ENCODE measurements around the gene SEC31A. TPM values are rescaled to one million over a fixed set of nuclear protein-coding genes. Genes with fewer than 3 reads are reported as not detected.
"Not testable (repeated sequence)": the region's sequence is repeated elsewhere in the genome, so short reads cannot be mapped to it uniquely, and the experiment has no call there.

SEC31A gene
- total and polyA plus RNA-seq, 12 donors, result 82.5 to 163 (median 122) TPM

DNA sequence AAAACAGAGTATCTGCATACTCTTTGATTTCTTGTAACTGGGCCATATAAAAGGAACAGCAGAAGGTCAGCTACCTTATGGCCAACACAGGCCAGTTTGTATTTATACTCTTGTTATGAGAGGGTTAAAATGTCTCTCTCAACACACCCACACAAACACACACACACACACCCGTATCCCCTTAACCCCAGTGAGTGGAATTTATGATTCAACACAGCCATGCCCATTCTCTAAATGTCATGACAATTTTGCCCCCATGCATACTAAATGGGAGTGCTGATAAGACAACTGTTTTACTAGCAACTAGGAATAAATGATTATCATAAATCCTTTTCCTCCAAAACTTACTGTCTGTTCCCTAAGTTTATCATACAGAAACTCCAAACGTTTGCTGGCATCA is 70.3 kb downstream of the SEC31A start:
- Histone ChIP-seq H3K9me3 (no peaks in the 10 kb centered on the region), H3K4me3 (no peak overlapping the region), H3K4me1 (no peaks in the 10 kb centered on the region), H3K36me3 (peaks cover 0 to 100% (median 85%) of the 10 kb centered on the region in 9 donors), H3K27me3 (no peaks in the 10 kb centered on the region), H3K27ac (no peak overlapping the region)
- no peak for DNase-seq
- ATAC-seq, result no peak
- intact Hi-C loops (cut with DNase I), result loop anchor here in 2 of 10 donors (10.0 kb wide), 1 partner anchor 54 kb away; no protein-coding TSS in a partner anchor
- TF ChIP-seq, protein P1, sequence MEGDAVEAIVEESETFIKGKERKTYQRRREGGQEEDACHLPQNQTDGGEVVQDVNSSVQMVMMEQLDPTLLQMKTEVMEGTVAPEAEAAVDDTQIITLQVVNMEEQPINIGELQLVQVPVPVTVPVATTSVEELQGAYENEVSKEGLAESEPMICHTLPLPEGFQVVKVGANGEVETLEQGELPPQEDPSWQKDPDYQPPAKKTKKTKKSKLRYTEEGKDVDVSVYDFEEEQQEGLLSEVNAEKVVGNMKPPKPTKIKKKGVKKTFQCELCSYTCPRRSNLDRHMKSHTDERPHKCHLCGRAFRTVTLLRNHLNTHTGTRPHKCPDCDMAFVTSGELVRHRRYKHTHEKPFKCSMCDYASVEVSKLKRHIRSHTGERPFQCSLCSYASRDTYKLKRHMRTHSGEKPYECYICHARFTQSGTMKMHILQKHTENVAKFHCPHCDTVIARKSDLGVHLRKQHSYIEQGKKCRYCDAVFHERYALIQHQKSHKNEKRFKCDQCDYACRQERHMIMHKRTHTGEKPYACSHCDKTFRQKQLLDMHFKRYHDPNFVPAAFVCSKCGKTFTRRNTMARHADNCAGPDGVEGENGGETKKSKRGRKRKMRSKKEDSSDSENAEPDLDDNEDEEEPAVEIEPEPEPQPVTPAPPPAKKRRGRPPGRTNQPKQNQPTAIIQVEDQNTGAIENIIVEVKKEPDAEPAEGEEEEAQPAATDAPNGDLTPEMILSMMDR (IDR thresholded peaks at IDR 0.05), result no peak
- 40 to 45% methylated on average over 2 of the region's 2 CpGs for WGBS, 2 donors

DNA sequence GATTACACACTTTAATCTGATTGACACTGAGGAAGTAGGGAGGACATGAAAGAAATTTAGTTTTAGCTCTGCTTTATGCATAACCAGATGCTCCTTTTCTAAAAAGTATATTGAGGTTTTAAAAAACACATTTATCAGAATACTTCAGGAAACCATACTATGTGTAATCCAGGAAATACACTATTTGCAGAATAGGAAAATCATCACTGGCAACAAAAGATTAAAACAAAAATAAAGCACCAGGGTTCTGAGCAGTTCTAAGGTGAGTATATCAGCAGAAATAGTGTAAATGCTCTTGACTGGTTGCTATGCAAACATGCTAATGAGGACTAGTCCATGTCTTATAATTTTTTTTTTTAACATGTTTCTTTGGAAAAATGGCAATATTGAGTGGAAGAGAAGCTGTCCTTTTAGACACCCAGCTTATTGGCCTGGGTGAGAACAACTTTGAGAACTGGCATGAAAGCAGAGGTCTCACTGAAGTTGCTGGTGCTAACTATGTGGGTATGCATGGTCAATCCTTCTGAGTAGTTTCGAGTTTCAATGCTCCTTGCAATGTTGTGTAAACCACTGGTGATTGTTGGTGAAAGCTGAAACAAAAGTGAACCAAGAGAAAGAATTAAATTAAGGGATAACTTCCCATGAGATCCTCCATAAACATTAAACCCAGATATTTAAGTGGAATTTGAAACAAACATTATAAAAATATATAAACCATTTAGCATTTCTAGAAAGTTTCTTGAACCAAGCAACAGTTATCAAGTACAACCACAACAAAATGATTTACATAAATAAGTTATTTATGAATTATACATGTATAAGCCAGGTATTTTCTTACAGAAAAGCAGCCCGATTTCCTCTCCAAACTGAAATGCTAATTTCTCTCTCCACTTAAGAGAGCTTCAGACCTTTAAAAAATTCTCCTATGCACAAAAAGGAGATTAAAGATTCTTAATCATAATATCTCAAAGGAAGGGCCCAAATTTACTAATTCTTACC is 72.0 kb downstream of the SEC31A start:
- no peaks in the 10 kb centered on the region for H3K9me3 ChIP-seq
- DNase-seq (no peak), ATAC-seq (no peak)
- no peak overlapping the region for H3K27ac ChIP-seq
- TF ChIP-seq, protein P1 (IDR thresholded peaks at IDR 0.05), result no peak
- H3K4me3 ChIP-seq, result no peak overlapping the region
- peaks cover 0 to 84% (median 67%) of the 10 kb centered on the region in 9 donors for H3K36me3 ChIP-seq
- no peaks in the 10 kb centered on the region for H3K27me3 ChIP-seq
- no peaks in the 10 kb centered on the region for H3K4me1 ChIP-seq
- 88 to 92% methylated on average over 2 of the region's 2 CpGs for WGBS, 2 donors
- intact Hi-C loops (cut with DNase I), result loop anchor here in 1 of 10 donors (10.0 kb wide), 1 partner anchor 354 kb away; no protein-coding TSS in a partner anchor

DNA sequence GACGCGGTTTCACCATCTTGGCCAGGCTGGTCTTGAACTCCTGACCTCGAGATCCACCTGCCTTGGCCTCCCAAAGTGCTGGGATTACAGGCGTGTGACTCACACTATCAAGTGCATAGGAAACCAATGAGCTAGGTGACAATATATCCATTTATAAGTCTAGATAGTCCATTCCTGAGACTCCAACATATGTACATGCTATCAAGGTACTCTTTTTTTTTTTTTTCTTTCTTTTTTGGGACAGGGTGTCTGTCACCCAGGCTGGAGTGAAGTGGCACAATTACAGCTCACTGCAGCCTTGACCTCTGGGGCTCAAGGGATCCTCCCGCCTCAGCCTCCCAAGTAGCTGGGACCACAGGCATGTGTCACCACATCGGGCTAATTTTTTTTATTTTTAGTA is 74.1 kb downstream of the SEC31A start:
- H3K36me3 ChIP-seq, result peaks cover 0 to 63% (median 46%) of the 10 kb centered on the region in 9 donors
- H3K4me1 ChIP-seq, H3K27ac ChIP-seq, H3K4me3 ChIP-seq, H3K27me3 ChIP-seq, DNase-seq, ATAC-seq, H3K9me3 ChIP-seq: not testable (repeated sequence)
- intact Hi-C loops (cut with DNase I), result loop anchor here in 1 of 10 donors (10.0 kb wide), 1 partner anchor 352 kb away; no protein-coding TSS in a partner anchor
- WGBS, 2 donors, result 95 to 97% methylated on average over 6 of the region's 6 CpGs

DNA sequence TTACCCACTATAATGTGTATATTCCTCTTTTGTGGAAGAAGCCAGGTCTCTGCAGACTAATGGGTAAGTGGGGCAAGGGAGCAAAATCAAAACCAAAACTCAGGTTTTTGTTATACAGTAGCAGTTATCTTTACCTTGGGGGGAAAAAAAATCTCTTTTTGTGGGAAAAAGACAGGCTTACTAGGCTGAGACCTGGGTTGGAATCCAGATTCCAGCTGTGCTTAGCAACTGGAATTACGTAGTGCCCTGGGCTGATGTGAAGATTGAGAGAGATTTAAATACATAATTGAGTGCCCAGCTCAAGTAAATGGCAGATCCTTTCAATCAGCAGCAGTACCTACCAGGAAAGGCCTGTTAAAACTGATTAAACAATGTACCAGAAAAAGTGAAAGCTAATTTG is 76.9 kb downstream of the SEC31A start:
- 90 to 96% methylated on average over 1 of the region's 1 CpG for WGBS, 2 donors
- intact Hi-C loops (cut with DNase I), result loop anchor here in 1 of 10 donors (10.0 kb wide), 1 partner anchor 349 kb away; no protein-coding TSS in a partner anchor
- TF ChIP-seq, protein P1 (IDR thresholded peaks at IDR 0.05), result no peak
- Histone ChIP-seq H3K27ac (no peak overlapping the region), H3K36me3 (peaks cover 0 to 35% (median 24%) of the 10 kb centered on the region in 9 donors), H3K27me3 (no peaks in the 10 kb centered on the region), H3K4me3 (no peak overlapping the region), H3K4me1 (peaks cover 0 to 15% (median 0%) of the 10 kb centered on the region in 9 donors), H3K9me3 (no peaks in the 10 kb centered on the region)
- ATAC-seq, result no peak
- DNase-seq, result no peak

All from heart right ventricle (tissue), 16 donors.